IMR-90 (cell line): ENCODE results near the gene MYO9A.

ENCODE experiments used
- POLR2A ChIP-seq: IDR thresholded peaks from 2 replicates; pipeline ENCODE4 v1.6.1; 2012; ENCODE audit warnings: mild to moderate bottlenecking, low read depth, low read length
- RFX5 ChIP-seq: IDR thresholded peaks from 2 replicates; pipeline ENCODE4 v1.8.0; 2012; ENCODE audit warnings: low read depth, mild to moderate bottlenecking, low read length, moderate library complexity

GRCh38 chr15:71973366-71973765 lies 144.6 kb downstream of the MYO9A start:
- no peak for TF ChIP-seq POLR2A
- no peak for TF ChIP-seq RFX5
